ENCODE results near the gene ING2. TPM values are rescaled to one million over a fixed set of nuclear protein-coding genes. Genes with fewer than 3 reads are reported as not detected.

The ING2 gene
- total and polyA plus RNA-seq, 8 donors: 9.3 to 29.4 (median 24.1) TPM

- peaks cover 0 to 4% of the 10 kb centered on the region in 2 donors for H3K27me3 ChIP-seq
- no peak for ATAC-seq
- no peaks in the 10 kb centered on the region for H3K4me1 ChIP-seq
- H3K27ac ChIP-seq: no peak overlapping the region
- H3K4me3 ChIP-seq: no peak overlapping the region
- intact Hi-C loops (cut with DNase I): no loop called here
- H3K9me3 ChIP-seq: no peaks in the 10 kb centered on the region
- no peaks in the 10 kb centered on the region for H3K36me3 ChIP-seq
- DNase-seq: no peak
- TF ChIP-seq CTCF (IDR thresholded peaks at IDR 0.05): no peak
Measured at GRCh38 chr4:183517781-183518180, 12.9 kb downstream of the ING2 start.

DNA sequence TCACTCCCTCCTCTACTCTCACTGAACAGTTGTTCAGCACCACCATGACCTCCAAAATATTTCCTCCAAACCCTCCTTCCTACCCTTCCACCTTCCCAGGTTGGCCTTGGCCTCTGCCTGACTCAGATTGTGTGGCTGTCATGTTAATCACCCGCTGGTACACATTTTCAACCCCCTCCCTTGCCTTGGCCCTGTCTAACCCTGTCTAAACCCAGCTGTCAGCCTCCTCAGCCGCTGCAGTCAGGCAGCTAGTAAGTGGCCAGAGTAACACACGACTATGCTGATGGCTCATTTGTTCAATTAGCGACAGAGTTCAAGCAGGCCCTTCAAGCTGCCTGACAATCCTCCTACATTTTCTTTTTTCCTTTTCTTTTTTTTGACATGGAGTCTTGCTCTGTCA lies 18.0 kb downstream of the ING2 start:
- Histone ChIP-seq H3K4me3 (no peak overlapping the region), H3K4me1 (no peaks in the 10 kb centered on the region), H3K9me3 (no peaks in the 10 kb centered on the region), H3K27ac (no peak overlapping the region), H3K27me3 (peaks cover 0 to 4% of the 10 kb centered on the region in 2 donors), H3K36me3 (no peaks in the 10 kb centered on the region)
- intact Hi-C loops (cut with DNase I): no loop called here
- TF ChIP-seq CTCF (IDR thresholded peaks at IDR 0.05): no peak
- DNase-seq (no peak), ATAC-seq (no peak)

GRCh38 chr4:183527326-183527725 lies 22.5 kb downstream of the ING2 start:
- no peak for ATAC-seq
- Histone ChIP-seq H3K36me3 (no peaks in the 10 kb centered on the region), H3K4me1 (no peaks in the 10 kb centered on the region), H3K27ac (no peak overlapping the region), H3K27me3 (peaks cover 0 to under 1% of the 10 kb centered on the region in 2 donors), H3K4me3 (no peak overlapping the region), H3K9me3 (no peaks in the 10 kb centered on the region)
- DNase-seq: no peak
- no peak for TF ChIP-seq CTCF (IDR thresholded peaks at IDR 0.05)
- intact Hi-C loops (cut with DNase I): no loop called here

DNA sequence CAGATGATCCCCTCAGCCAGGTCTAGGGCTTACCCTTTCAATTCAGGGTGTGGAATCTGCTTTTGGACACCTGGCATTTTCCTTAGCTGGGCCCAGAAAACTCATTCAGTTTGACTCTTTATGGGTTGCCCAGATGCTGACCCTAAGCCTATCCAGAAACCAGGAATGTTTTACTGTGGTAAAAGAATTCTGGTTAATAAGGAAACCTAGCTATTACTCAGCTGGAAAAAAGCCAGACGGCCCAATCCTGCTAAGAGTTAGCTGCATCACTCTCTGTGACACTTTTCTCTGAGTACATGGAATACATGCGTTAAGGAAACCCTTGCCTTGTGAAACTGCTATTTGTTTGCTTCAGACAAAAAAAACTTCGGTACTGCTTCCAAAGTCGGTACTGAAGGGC lies 28.0 kb downstream of the ING2 start:
- DNase-seq (no peak), ATAC-seq (no peak)
- intact Hi-C loops (cut with DNase I): no loop called here
- Histone ChIP-seq H3K27me3 (peaks cover 0 to 11% of the 10 kb centered on the region in 2 donors), H3K9me3 (no peaks in the 10 kb centered on the region), H3K4me3 (no peak overlapping the region), H3K27ac (no peak overlapping the region), H3K36me3 (no peaks in the 10 kb centered on the region), H3K4me1 (no peaks in the 10 kb centered on the region)
- TF ChIP-seq CTCF (IDR thresholded peaks at IDR 0.05): no peak

- Histone ChIP-seq H3K36me3 (no peaks in the 10 kb centered on the region), H3K9me3 (no peaks in the 10 kb centered on the region), H3K27me3 (peaks cover 0 to 11% of the 10 kb centered on the region in 2 donors), H3K4me3 (no peak overlapping the region), H3K27ac (no peak overlapping the region), H3K4me1 (no peaks in the 10 kb centered on the region)
- TF ChIP-seq CTCF (IDR thresholded peaks at IDR 0.05): no peak
- DNase-seq (no peak), ATAC-seq (no peak)
- intact Hi-C loops (cut with DNase I): no loop called here
Measured at GRCh38 chr4:183533698-183534097, 28.8 kb downstream of the ING2 start.

Data from left lung (tissue), 10 donors.